Measurements from ENCODE around the gene CRYBB2. TPM values are rescaled to one million over a fixed set of nuclear protein-coding genes. Genes with fewer than 3 reads are reported as not detected.

Gene CRYBB2
- total and polyA plus RNA-seq, 4 donors, result 0.08 to 0.65 (median 0.31) TPM; not detected in 1

- WGBS, 2 donors, result 74 to 78% methylated on average over 7 of the region's 7 CpGs
- no peak for TF ChIP-seq CTCF (IDR thresholded peaks at IDR 0.05; ENCODE audit: control extremely low read depth, extremely low read depth)
- no peaks in the 10 kb centered on the region for H3K4me1 ChIP-seq (ENCODE audit: control insufficient read depth in 5 of 5, insufficient read depth in 5 of 5, low read length in 5 of 5)
- DNase-seq, result no peak
- no peak for ATAC-seq (ENCODE audit: insufficient read depth, low FRiP score)
- H3K9me3 ChIP-seq (ENCODE audit: control insufficient read depth in 4 of 4, insufficient read depth in 3 of 4, low read length in 3 of 4), result no peaks in the 10 kb centered on the region
- H3K4me3 ChIP-seq, result no peak overlapping the region
- no peak overlapping the region for H3K27ac ChIP-seq (ENCODE audit: low read depth in 1 of 2, low read length in 1 of 2)
- peaks cover 0 to 17% (median 0%) of the 10 kb centered on the region in 4 donors for H3K36me3 ChIP-seq (ENCODE audit: control insufficient read depth in 4 of 4, insufficient read depth in 4 of 4, low read length in 4 of 4)
- H3K27me3 ChIP-seq (ENCODE audit: control insufficient read depth in 3 of 3, insufficient read depth in 3 of 3, low read length in 2 of 3), result no peaks in the 10 kb centered on the region
- no peak overlapping the region for H3K9ac ChIP-seq (ENCODE audit: insufficient read depth in 1 of 2, low read length in 2 of 2)
These were observed 18.5 kb upstream of the CRYBB2 start for GRCh38 chr22:25200967-25201366.

DNA sequence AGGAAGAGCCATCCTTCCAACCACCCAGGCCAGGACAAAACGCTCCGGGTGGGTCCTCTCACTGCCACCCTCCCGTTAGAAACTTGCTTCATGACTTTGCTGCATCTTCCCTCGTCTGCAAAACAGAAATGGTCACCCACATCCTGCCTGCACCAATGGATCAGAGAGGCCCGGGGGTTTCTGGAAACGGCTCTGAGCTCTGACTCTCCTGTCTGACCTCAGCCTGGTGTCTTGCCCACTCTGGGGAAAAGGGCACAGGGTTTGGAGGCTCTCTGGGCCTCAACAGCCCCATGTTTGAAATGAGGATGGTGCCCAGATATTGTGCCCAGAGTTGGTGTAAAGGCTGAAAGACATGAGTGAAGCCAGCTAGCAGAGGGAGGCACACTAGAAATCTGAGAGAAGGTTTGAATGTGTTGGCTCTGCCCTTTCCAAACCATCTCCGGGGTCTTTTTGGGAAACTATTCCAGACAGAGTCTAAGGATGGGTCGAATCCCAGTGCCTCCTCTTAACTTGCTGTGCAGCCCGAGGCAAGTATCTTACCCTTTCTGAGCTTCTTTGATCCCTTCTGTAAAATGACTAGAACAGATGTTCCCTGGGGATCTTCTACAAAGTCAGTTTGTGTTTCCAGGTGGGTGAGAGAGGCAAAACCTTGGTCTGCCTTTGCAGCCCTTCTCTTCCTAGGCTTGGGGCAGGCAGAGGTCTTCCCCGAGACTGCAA is 17.7 kb upstream of the CRYBB2 start:
- TF ChIP-seq CTCF (IDR thresholded peaks at IDR 0.05; ENCODE audit: control extremely low read depth, extremely low read depth), result no peak
- H3K4me1 ChIP-seq (ENCODE audit: control insufficient read depth in 5 of 5, insufficient read depth in 5 of 5, low read length in 5 of 5), result no peaks in the 10 kb centered on the region
- H3K9me3 ChIP-seq (ENCODE audit: control insufficient read depth in 4 of 4, insufficient read depth in 3 of 4, low read length in 3 of 4), result no peaks in the 10 kb centered on the region
- no peak for DNase-seq
- no peaks in the 10 kb centered on the region for H3K27me3 ChIP-seq (ENCODE audit: control insufficient read depth in 3 of 3, insufficient read depth in 3 of 3, low read length in 2 of 3)
- H3K4me3 ChIP-seq, result no peak overlapping the region
- H3K9ac ChIP-seq (ENCODE audit: insufficient read depth in 1 of 2, low read length in 2 of 2), result no peak overlapping the region
- peaks cover 0 to 17% (median 0%) of the 10 kb centered on the region in 4 donors for H3K36me3 ChIP-seq (ENCODE audit: control insufficient read depth in 4 of 4, insufficient read depth in 4 of 4, low read length in 4 of 4)
- WGBS, 2 donors, result 66 to 69% methylated on average over 10 of the region's 10 CpGs
- no peak for ATAC-seq (ENCODE audit: insufficient read depth, low FRiP score)
- no peak overlapping the region for H3K27ac ChIP-seq (ENCODE audit: low read depth in 1 of 2, low read length in 1 of 2)

DNA sequence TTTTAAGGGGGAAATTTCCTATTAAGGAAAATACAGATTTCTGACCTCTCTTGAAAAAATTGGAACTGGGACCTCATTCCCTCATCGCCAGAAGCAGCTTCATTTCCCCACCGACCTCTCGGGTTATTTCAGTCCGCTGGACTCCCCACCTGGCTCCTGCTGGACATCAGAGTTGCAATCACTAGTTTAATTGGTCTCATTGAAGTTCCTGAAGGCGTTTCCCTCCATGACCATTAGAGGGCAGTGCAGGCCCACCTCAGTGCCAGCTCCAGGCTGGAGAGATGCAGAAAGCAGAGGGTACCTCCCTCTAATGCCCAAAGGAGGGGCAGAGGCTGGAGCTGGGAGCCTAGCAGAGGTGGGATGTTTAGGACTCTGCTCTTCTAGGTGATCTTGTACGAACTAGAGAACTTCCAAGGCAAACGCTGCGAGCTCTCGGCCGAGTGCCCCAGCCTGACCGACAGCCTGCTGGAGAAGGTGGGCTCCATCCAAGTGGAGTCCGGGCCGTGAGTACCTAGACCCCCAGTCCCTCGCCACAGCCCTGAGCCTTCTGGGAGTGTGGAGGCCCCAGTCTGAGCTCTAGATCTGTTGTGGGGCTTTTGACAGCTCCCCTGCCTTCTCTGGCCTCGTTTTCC is 17.0 kb upstream of the CRYBB2 start:
- Histone ChIP-seq H3K27me3 (ENCODE audit: control insufficient read depth in 3 of 3, insufficient read depth in 3 of 3, low read length in 2 of 3) (no peaks in the 10 kb centered on the region), H3K36me3 (ENCODE audit: control insufficient read depth in 4 of 4, insufficient read depth in 4 of 4, low read length in 4 of 4) (peaks cover 0 to 15% (median 0%) of the 10 kb centered on the region in 4 donors), H3K4me1 (ENCODE audit: control insufficient read depth in 5 of 5, insufficient read depth in 5 of 5, low read length in 5 of 5) (no peaks in the 10 kb centered on the region), H3K4me3 (no peak overlapping the region), H3K9me3 (ENCODE audit: control insufficient read depth in 4 of 4, insufficient read depth in 3 of 4, low read length in 3 of 4) (no peaks in the 10 kb centered on the region), H3K27ac (ENCODE audit: low read depth in 1 of 2, low read length in 1 of 2) (no peak overlapping the region), H3K9ac (ENCODE audit: insufficient read depth in 1 of 2, low read length in 2 of 2) (no peak overlapping the region)
- WGBS, 2 donors, result 55 to 57% methylated on average over 15 of the region's 15 CpGs
- DNase-seq (peak; percentile 54 to 64 (median 57)), ATAC-seq (ENCODE audit: insufficient read depth, low FRiP score) (peak; percentile 62)
- TF ChIP-seq CTCF (IDR thresholded peaks at IDR 0.05; ENCODE audit: control extremely low read depth, extremely low read depth), result peak; percentile 69

Measured in lung (tissue), 12 donors.